HG03097 (cell line): Measurements from ENCODE around the gene CKS2.
A peak's percentile ranks its signal among the peaks of the same experiment; 100 is the strongest.
"Not testable (repeated sequence)": the region's sequence is repeated elsewhere in the genome, so short reads cannot be mapped to it uniquely, and the experiment has no call there.

Source experiments
- ATAC-seq: cut with Tn5 transposase; IDR thresholded peaks from one replicate; pipeline ENCODE4 v1.9.1; 2021; ENCODE audit not compliant: unreplicated experiment, low FRiP score

Gene CKS2

GRCh38 chr9:89309608-89310474, 1.2 kb upstream of the CKS2 start:
- no peak for ATAC-seq

GRCh38 chr9:89311346-89312221, 589 bp downstream of the CKS2 start:
- ATAC-seq, result peak; percentile 7

GRCh38 chr9:89312222-89312571, 1.2 kb downstream of the CKS2 start:
- no peak for ATAC-seq

GRCh38 chr9:89313842-89314241, 2.8 kb downstream of the CKS2 start:
- no peak for ATAC-seq

- no peak for ATAC-seq
These were observed 4.0 kb downstream of the CKS2 start for GRCh38 chr9:89314955-89315354.

GRCh38 chr9:89315482-89315881, 4.5 kb downstream of the CKS2 start:
- no peak for ATAC-seq

- no peak for ATAC-seq
These were observed 6.3 kb downstream of the CKS2 start for GRCh38 chr9:89317282-89317681.

- ATAC-seq, result peak; percentile 88
These were observed 7.4 kb downstream of the CKS2 start, which contains the start of gene SECISBP2 for GRCh38 chr9:89318123-89319014. TSS of gene SECISBP2 (plus strand) at chr9:89318500. CDS start at chr9:89318577, 77 bp downstream.

GRCh38 chr9:89319015-89319905, 8.3 kb downstream of the CKS2 start:
- ATAC-seq, result no peak

- no peak for ATAC-seq
These were observed 12.4 kb downstream of the CKS2 start for GRCh38 chr9:89323390-89323789.

- ATAC-seq, result no peak
These were observed 14.7 kb downstream of the CKS2 start for GRCh38 chr9:89325733-89326132.

- no peak for ATAC-seq
These were observed 17.1 kb downstream of the CKS2 start for GRCh38 chr9:89328064-89328463.

- ATAC-seq, result no peak
These were observed 18.9 kb downstream of the CKS2 start for GRCh38 chr9:89329917-89330316.

GRCh38 chr9:89330513-89330912, 19.5 kb downstream of the CKS2 start:
- no peak for ATAC-seq

GRCh38 chr9:89339807-89340206, 28.8 kb downstream of the CKS2 start:
- ATAC-seq, result no peak

- ATAC-seq, result no peak
These were observed 29.3 kb downstream of the CKS2 start for GRCh38 chr9:89340332-89340731.

- no peak for ATAC-seq
These were observed 31.2 kb downstream of the CKS2 start for GRCh38 chr9:89342213-89342612.

GRCh38 chr9:89342948-89343347, 32.0 kb downstream of the CKS2 start:
- no peak for ATAC-seq

- ATAC-seq, result not testable (repeated sequence)
These were observed 32.8 kb downstream of the CKS2 start for GRCh38 chr9:89343812-89344211.

- no peak for ATAC-seq
These were observed 34.5 kb downstream of the CKS2 start for GRCh38 chr9:89345476-89345875.
